HCEC 1CT (cell line): ENCODE measurements around the gene C19orf53.
A peak's percentile ranks its signal among the peaks of the same experiment; 100 is the strongest.
"Not testable (repeated sequence)": the region's sequence is repeated elsewhere in the genome, so short reads cannot be mapped to it uniquely, and the experiment has no call there.

Experiments
- DNase-seq: peaks from one replicate; pipeline ENCODE4 v3.0.0-alpha.2; 2017

Gene C19orf53

DNA sequence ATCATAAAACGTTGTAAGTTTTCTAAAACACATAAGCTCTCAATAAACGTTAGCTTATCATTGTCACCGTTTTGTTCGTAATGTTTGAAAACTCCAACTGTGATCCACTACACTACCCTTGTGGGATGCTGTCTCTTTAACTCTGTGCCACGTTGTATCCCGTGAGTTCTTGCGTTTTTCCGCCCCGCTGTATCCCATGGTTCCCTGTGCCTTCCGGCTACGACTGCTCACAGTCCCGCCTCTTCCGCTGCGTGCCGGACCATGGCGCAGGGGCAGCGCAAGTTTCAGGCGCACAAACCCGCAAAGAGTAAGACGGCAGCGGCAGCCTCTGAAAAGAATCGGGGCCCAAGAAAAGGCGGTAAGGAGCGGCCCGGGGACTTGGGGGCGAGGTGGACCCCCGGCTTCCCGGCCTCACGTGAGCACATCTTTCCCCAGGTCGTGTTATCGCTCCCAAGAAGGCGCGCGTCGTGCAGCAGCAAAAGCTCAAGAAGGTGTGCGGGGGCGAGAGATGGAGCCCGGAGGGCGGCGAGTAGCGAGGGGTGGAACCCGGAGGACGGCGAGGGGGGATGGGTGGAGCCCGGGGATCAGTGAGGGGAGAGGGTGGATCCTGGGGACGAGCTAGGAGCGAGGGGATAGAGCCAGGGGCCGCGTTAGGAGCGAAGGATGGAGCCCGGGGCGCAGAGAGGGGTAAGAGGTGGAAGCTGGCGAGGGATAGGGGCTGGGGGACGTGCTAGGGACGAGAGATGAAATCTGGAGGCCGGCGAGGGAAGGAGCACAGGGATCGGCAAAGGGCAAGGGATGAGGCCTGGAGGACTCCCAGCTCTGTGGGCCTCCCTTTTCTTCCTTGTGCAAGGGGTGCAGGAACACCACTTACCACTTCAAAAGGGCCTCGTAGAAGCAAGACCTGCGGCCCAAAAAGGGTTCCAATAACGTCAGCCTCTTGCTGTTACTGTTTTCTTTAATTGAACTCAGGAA, at the start of gene C19orf53:
C19orf53 (plus strand) TSS at position 240 of the 975 bp plus-strand sequence; CDS start at position 262, 22 bp downstream.
- peak; percentile 94 for DNase-seq

DNA sequence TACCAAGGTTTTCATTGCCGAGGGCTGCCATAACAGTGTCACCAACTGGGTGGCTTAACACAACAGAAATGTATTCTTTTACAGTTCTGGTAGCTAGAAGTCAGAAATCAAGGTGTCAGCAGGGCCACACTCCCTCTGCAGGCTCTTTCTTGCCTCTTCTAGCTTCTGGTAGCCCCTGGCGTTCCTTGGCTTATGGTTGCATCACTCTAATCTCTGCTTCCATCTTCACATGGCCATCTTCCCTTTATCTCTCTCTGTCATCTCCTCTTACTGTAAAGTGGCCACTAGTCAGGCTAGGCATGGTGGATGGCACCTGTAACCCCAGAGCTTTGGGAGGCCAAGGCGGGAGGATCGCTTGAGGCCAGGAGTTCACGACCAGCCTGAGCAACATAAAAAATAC, 47.9 kb upstream of the C19orf53 start:
- no peak for DNase-seq

DNA sequence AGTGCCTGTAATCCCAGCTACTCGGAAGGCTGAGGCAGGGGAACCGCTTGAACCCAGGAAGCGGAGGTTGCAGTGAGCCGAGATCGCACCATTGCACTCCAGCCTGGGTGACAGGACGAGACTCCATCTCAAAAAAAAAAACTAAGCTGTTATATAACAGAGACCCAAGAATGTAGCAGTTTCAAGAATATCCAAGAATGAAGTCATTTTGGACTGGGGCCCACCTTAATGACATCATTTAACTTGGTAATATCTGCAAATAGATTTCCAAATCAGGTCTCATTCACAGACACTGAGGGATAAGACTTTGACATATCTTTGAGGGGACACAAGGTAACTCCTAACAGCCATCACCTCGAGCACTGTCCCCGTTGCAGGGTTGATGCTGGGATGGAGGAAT, 46.5 kb upstream of the C19orf53 start:
- no peak for DNase-seq

DNA sequence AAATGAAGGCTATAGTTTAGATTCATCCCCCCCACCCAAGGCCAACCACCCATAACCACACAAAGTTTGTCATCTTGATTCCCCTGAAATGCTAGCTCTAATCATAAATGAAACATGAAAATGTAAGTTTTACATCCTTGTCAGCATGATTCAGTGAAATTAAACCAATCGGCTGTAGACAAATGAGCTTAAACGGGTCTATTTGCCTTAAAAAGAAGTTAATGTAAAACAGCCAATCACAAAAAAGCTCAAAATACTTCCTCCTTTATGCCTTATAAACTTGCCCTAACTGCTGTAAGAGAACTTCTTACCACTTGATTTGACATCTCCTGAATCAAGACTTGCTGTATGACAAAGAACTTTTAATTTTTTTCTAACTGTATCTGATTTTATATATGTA, 44.4 kb upstream of the C19orf53 start:
- peak; percentile 11 for DNase-seq

DNA sequence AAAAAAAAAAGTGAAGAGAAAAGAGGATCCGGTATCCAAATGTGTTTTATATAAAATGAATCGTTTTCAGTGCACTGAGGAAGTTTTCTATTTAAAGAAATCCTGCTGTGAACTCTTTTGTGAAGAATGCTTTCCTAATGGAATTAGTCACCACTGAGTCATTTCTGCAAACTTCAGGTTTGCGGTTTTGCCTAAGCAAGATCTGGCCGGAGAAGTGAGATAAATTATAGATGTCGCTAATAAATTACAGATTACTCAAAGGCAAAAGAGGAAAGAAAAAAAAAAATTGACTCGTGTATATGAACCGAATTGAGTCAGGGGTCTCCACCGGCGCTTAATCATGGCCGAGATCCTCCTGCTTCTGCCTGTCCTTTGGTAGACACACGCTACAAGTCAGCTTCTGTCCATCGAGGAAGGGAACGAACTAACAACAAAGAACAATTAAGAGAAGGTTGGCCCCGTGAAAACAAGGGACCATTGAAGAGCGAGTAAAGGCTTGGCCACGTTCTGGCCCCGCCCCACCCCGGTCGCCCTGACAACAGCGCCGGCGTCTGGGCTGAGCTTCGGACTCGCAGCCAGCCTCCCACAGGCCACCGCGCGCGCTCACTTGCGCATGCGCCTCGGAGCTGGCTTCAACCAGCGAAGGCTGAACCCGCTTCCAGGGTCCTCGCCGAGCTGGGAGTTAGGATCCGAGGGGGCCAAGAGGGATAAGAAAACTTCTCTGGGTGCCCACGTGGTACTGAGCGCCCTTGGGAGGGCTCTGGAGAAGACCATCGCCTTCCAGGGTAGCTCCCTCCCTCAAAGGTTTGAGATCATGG, 42.9 kb upstream of the C19orf53 start:
- DNase-seq: peak; percentile 96

DNA sequence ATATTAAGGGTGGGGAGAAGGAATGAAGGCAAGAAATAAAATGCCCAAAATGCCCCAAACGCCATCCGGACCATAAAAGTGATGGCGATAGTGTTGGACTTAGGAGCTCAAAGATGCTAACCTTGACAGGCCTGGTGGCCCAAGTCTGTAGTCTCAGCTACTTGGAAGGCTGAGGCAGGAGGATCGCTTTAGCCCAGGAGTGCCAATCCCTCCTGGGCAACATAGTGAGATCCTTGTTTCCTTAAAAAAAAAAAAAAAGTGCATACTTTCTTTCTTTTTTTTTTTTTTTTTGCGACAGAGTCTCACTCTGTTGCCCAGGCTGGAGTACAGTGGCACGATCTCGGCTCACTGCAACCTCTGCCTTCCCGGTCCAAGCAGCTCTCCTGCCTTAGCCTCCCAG, 41.9 kb upstream of the C19orf53 start:
- DNase-seq: no peak

DNA sequence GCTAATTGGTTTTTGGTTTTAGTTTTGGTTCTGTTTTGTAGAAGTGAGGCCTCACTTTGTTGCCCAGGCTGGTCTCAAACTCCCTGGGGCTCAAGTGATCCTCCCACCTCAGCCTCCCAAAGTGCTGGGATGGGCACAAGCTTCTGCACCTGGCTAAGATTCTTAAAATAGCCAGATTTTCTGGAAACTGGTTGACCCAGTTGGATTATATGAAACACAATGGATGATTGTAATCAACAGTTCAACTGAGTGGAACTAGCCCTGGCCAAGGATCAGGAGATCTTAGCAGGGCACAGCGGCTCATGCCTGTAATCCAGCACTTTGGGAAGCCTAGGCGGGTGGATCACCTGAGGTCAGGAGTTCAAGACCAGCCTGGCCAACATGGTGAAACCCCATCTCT, 39.5 kb upstream of the C19orf53 start:
- no peak for DNase-seq

DNA sequence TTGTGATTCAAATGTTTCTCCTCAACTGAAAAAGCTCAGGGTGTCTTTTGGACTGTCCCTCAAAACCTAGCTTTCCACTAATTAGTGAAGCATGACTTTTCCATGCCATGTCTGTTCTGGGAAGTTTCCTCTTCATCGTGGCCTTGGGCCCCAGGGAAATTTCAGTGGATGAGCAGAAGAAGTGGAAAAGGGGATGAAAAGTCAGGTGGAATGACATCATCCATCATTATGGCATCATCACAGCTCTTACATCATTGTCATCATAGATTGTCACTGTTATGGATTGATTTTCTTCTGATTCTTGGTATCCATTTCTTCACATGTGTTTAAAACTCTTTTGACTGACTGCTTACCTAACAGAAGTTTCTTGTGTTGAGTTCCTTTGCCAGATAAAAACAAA, 36.2 kb upstream of the C19orf53 start:
- DNase-seq: no peak

DNA sequence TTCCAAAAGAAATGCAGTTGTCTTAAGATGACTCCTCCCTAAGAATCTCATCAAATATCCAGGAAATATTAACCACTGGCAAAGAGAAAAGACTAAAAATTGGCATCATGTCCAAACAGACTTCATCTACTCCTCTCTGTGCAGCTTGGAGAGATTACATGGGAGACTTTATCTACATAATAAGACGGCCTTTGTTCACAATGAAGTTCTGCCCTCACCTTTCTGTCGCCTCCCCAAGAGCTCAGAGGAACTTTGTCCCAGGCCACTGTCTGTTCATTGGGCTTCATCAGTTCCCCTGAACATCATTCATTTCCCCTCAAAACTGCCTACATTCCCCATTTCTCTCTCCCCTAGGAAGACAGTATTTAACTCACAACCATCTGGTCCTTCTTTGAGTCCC, 32.4 kb upstream of the C19orf53 start:
- DNase-seq: no peak

DNA sequence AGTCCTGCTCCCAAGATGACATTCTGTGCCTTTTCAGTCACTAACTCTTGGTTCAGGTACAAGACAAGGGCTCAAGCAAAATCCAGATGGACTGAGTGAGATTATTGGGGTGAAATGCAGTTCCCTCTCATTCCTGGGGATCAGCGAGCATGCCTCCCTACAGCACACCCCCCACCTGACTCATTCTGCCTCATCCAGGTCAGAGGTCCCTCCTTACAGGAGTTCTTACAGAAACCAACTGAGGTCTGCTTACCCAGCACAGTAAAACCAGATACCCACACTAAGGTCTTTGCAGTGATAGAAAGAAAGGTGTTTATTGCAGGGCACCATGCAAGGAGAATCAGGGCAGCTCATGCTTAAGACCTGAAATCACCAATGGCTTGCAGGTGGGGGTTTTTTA, 31.5 kb upstream of the C19orf53 start:
- peak; percentile 84 for DNase-seq

DNA sequence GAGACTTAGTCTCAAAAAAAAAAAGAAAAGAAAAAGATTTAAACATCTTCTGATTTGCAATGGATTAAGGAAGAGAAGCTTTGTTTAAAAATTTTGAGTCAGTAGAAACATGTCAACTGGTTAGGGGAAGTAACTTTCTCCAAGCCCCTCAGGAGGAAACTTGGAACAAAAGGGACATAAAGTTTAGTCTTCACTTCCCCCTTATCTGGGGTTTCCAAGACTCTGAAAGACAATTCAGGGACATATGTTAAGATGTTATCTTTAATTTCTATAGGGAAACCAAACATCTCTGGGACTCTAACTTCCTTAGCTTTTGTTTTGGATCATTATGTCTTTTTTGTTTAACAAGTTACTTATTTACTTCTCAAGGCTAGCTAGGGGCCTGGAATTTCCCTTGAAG, 30.1 kb upstream of the C19orf53 start:
- DNase-seq: no peak

DNA sequence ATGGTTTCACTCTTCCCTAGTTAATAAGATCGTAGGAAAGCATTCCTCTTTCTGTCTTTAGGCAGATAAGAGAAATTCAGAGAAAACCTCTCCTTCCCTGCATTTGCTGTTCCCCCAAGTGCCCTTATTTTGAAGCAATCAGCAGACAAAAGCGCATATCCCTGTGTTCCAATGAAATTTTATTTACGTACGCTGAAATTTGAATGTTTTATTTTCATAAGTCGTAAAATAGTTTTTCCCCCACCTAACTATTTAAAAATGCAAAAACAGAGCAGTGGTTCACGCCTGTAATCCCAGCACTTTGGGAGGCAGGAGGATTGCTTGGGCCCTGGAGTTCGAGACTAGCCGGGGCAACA, 27.2 kb upstream of the C19orf53 start:
- no peak for DNase-seq

DNA sequence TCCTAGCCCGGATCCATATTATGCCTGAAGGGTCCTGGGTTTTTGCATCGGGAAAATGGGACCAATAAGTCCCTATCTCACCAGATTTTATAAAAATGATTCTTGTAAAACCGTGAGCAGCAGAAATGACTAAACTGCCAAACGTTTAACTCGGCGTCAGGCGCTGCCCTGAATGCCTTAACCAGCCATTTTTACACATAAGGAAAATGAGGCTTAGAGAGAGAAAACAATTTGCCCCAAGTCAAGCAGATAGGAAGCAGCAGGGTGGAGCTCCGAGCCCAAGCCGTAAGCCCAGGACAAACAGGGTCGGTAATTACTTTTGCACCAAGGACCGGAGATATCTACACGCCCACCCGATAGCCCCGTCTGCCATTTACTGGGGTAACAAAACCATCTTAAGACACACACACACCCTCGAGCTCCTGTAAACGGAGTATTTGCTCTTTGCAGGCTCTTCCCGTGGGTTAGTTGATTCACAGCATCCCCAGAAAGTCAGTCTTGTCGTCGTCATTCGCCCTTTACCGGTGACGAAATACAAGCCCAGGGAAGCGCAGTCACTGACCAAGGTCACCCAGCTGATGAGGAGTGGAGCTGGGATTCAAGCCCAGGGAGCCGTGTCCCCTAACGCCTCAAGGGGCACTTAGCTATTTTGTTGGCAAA, 26.0 kb upstream of the C19orf53 start:
- DNase-seq: peak; percentile 34

DNA sequence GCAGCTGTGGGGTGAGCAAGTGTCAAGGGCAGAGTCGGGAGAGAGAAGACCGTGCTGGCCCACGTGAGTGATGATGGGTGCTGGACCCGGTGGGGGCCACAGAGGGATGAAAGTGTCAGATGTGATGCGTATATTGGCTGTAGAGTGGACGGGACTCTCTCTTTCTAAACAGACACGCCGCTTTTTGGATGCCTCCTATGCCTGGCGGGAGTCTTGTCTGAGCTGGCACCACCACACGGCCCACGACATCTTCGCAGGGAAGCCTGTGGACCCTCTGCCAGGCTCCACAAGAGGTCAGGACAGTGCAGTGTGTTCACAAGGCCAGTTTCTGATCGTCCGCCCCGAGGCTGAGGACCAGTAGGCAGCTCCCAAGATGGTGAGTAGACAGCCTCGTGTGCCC, 22.8 kb upstream of the C19orf53 start:
- no peak for DNase-seq

DNA sequence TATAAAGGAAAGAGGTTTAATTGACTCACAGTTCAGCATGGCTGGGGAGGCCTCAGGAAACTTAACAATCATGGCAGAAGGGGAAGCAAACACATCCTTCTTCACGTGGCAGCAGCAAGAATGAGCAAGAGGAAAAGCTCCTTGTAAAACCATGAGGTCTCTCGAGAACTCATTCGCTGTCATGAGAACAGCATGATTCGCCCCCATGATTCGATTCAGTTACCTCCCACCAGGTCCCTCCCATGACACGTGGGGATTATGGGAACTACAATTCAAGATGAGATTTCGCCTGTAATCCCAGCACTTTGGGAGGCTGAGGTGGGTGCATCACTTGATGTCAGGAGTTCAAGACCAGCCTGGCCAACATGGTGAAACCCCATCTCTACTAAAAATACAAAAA, 20.6 kb upstream of the C19orf53 start:
- DNase-seq: not testable (repeated sequence)

DNA sequence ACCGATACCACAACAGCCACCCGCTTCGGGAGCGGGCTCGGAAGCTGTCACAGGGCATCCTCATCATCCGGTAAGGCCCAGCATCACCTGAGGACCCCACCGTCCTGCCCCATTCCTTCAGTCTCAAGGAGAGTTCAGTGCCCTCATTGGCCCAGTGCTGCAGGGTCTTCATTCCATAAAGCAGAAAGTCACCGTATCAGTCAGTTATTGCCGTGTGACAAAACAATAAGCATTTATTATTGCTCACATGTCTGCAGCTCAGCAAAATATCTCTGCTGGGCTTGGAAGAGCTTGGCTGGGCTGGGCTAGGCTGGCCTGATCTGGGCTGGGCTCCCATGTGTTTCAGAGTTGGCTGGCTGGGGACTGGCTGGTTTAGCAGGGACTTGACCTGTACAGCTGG, 18.0 kb upstream of the C19orf53 start:
- no peak for DNase-seq

DNA sequence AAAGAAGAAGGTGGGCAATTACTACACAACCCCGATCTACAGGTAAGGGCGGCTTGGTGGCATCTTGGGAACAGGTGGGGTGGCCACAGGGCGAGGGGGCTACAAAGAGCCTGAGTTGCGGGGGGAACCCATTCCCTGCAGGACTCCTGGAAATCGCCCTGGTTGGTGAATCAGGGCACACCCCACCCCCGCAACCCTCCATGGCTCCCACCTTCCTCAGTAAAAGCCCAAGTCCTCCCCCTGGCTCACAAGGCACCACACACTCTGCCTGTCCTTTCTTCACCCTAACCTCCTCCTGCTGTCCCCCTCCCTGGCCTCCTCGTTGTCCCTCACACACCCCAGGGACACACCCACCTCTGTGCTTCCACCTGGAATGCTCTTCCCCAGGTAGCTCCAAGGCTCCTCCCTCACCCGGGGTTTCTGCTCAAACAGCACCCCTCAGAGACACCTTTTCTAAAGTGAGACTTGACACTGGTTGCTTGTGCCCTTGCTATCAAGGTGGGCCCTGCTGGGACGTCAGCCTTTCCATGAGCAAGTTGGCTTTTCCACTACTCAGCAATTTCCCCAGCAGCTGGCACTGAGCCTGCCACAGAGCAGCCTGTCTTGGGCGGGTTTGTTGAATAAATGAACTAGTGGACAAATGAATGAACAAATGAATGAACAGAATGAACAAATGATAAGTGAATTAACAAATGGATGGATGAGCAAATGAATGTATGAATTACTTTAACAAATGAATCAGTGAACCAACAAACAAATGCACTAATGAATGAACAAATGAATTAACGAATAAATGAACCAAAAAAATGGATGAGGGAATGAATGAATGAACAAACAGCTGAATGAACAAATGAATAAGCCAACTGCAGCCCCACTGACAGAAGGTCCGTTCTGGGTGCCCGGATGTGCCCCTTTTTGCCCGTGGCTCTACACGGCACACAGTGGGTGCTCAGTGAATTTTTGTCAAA, 16.2 kb upstream of the C19orf53 start:
- no peak for DNase-seq

DNA sequence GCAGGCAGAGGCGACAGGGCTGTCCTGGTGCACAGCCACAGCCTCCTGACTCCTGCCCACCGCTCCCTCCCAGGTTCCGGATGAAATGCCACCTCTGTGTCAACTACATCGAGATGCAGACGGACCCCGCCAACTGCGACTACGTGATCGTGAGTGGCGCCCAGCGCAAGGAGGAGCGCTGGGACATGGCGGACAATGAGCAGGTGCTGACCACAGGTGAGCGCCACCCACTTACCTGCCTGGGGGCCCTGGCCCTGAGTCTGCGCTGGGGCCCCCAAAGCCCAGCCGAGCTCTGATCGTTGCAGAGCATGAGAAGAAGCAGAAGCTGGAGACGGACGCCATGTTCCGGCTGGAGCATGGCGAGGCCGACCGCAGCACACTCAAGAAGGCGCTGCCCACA, 15.5 kb upstream of the C19orf53 start:
- no peak for DNase-seq

DNA sequence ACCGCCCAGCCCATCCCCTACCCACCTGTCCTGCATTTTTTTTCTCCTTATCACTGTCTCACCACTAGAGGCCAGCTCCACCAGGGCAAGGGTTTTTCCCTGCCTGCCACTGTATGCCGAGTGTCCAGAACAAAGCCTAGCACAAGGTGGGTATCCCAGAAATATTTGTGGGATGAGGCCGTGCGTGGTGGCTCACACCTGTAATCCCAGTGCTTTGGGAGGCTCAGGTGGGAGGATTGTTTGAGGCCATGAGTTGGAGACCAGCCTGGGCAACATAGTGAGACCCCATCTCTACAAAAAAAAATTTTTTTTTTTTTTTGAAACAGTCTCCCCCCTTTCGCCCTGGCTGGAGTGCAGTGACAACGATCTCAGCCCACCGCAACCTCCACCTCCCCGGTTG, 12.8 kb upstream of the C19orf53 start:
- no peak for DNase-seq

DNA sequence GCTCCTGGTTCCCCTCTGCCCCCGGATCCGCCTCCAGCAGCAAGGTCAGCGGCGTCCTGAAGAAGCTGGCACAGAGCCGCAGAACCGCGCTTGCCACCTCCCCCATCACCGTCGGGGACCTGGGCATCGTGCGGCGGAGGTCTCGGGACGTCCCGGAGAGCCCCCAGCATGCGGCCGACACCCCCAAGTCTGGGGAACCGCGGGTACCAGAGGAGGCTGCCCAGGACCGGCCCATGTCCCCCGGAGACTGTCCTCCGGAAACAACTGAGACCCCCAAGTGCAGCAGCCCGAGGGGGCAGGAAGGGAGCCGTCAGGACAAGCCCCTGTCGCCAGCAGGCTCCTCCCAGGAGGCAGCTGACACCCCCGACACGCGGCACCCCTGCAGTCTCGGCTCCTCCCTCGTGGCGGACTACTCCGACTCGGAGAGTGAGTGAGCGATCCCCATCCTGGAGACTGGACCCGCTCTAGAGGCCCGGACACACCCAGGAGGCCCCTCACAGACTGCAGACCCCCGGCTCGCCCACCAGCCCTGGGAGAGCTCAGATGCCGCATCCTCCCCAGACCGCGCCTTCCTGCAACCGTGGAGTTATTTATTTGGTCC, 11.5 kb upstream of the C19orf53 start:
- no peak for DNase-seq

DNA sequence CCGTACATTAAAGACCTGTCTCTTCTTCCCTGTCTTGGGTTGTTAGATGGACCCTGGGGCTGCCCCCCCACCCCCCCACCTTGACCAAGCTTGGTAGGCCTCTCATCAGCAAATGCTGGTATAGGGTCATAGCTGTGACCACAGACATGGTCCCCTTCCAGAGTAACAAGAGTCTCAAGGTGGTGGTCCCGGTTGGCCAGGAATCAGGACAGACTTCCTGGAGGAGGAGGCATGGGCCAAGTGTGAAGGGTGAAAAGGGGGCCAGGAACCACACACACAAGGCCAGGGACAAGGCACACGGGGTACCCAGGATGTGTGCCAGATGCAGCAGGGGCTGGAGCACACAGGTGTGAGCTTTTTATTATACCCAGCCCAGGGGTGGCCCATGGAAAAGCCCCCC, 11.0 kb upstream of the C19orf53 start:
- no peak for DNase-seq
